ENCODE results near the gene LPIN1.

GRCh38 chr2:11722292-11723060 is 24.0 kb upstream of the LPIN1 start:
- TF ChIP-seq CBFB (CRISPR knock-in tag; IDR thresholded peaks at IDR 0.05) (no peak), PRMT3 (CRISPR knock-in tag; IDR thresholded peaks at IDR 0.05; ENCODE audit: borderline replicate concordance, low read depth) (no peak), SP2 (CRISPR knock-in tag; IDR thresholded peaks at IDR 0.05) (no peak), SALL2 (CRISPR knock-in tag; IDR thresholded peaks at IDR 0.05) (no peak), ZNF678 (CRISPR knock-in tag; IDR thresholded peaks at IDR 0.05) (no peak), FOXP4 (CRISPR knock-in tag; IDR thresholded peaks at IDR 0.05) (no peak)
